Astrocyte of the spinal cord (primary cell): Measurements from ENCODE around the gene PHF20.

Experiments
- DNase-seq: peaks from one replicate; pipeline ENCODE4 v3.0.0; 2011; ENCODE audit warnings: low read depth, low spot score
- H3K4me3 ChIP-seq: 2 replicates; pipeline ENCODE4 v1.5.1; 2011; ENCODE audit warnings: low read depth, mild to moderate bottlenecking, low read length, moderate library complexity
- CTCF ChIP-seq: IDR thresholded peaks from 2 replicates; pipeline ENCODE4 v1.5.1; 2012; ENCODE audit warnings: low read depth, mild to moderate bottlenecking, low read length, inconsistent platforms
- in situ Hi-C: cut with HindIII; loops from 2 replicates; pipeline ENCODE4 v1.10.0; 2017; ENCODE audit warnings: low sequenced_read_pairs

The PHF20 gene

GRCh38 chr20:35904982-35905663, 133.3 kb downstream of the PHF20 start:
- no peak for TF ChIP-seq CTCF
- DNase-seq = no peak
- no peak overlapping the region for H3K4me3 ChIP-seq
- in situ Hi-C loops = no loop called here

GRCh38 chr20:35907017-35907701, 135.3 kb downstream of the PHF20 start:
- no peak for TF ChIP-seq CTCF
- no peak overlapping the region for H3K4me3 ChIP-seq
- in situ Hi-C loops = no loop called here
- DNase-seq = no peak

- no peak for TF ChIP-seq CTCF
Measured at GRCh38 chr20:35908007-35908406, 136.2 kb downstream of the PHF20 start.

GRCh38 chr20:35909176-35909575, 137.4 kb downstream of the PHF20 start:
- no peak for DNase-seq
- no peak for TF ChIP-seq CTCF
- in situ Hi-C loops = no loop called here
- H3K4me3 ChIP-seq = no peak overlapping the region

More at GRCh38 chr20:35908007-35908406, 136.2 kb downstream of the PHF20 start:
- in situ Hi-C loops = no loop called here
- no peak for DNase-seq
- no peak overlapping the region for H3K4me3 ChIP-seq

GRCh38 chr20:35909796-35910195, 138.0 kb downstream of the PHF20 start:
- in situ Hi-C loops = no loop called here
- no peak overlapping the region for H3K4me3 ChIP-seq
- TF ChIP-seq CTCF = no peak
- DNase-seq = no peak

- H3K4me3 ChIP-seq = no peak overlapping the region
- in situ Hi-C loops = no loop called here
- no peak for TF ChIP-seq CTCF
- no peak for DNase-seq
Measured at GRCh38 chr20:35910254-35910653, 138.4 kb downstream of the PHF20 start.
